HG03175 (cell line): ENCODE data around the gene HECW1.
"Not testable (repeated sequence)": the region's sequence is repeated elsewhere in the genome, so short reads cannot be mapped to it uniquely, and the experiment has no call there.

ENCODE experiments used
- ATAC-seq: cut with Tn5 transposase; IDR thresholded peaks from one replicate; pipeline ENCODE4 v1.9.1; 2021; ENCODE audit warnings: mild to moderate bottlenecking, moderate library complexity; ENCODE audit not compliant: unreplicated experiment

HECW1 gene

GRCh38 chr7:43560742-43561330 is 448.4 kb downstream of the HECW1 start:
- ATAC-seq = no peak

- ATAC-seq = no peak
Observed at GRCh38 chr7:43562383-43562782, 449.9 kb downstream of the HECW1 start.

DNA sequence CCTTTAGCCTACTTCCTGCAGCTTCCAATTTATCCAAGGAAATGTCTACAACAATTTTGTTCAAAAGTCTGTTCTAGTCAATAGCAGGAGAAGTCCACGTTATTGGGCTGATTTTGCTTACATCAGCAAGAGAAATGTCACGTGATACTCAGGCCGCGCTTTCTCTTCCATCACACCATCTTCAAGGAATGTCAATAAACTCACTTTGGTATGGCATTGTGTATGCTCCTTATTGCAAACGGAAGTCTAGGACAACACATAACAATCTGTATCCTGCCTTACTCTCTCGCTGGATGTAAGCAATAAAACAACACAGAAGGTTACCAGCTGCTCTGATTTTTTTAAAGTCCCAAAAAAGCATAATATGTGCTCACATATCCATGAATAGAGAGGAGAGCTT is 453.3 kb downstream of the HECW1 start:
- ATAC-seq = no peak

- ATAC-seq = no peak
Observed at GRCh38 chr7:43568529-43568928, 456.1 kb downstream of the HECW1 start.

DNA sequence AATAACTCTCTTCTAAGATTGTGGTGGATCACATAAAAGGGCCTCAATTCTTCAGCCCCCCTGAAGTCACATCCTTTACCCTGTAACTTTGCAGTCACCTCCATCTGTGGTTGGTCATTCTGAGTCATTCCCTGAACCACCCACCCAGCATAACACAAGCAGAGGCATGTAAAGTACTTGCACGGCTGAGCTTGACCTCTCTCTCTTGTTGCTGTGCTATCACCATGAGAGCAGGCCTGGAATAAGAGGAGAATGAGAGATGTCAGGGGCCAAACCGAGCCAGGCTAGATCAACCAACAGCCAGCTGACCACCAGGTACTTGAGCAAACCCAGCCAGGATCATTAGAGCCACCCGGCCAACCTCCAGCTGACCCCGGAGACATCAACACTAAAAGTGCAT is 457.0 kb downstream of the HECW1 start:
- peak; percentile 67 for ATAC-seq

- no peak for ATAC-seq
Observed at GRCh38 chr7:43570688-43571365, 458.4 kb downstream of the HECW1 start.

DNA sequence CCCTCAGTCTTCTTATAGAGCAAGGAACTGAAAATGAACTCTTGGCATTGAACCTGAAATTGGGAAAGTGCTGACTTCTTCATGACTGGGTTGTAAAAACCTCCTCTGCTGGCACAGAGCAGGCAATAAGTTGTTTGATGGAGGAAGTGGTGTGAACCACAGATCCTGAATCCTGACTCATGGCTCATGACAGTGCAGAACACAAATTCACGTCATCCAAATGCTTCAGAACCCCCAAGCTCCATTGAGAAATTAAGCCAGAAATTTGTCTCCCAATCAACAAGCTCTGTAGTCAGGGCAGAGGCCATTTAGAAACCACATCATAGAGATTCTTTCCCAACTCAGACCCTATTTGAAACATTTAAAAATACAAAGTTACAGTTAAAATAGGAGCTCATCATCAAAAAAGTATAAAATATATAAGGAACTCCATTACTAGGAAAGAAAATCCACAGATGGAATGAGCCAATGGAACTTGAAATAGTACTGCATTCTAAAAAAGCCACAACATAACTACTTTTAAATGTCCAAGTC is 460.1 kb downstream of the HECW1 start:
- no peak for ATAC-seq

GRCh38 chr7:43573832-43574231 is 461.4 kb downstream of the HECW1 start:
- not testable (repeated sequence) for ATAC-seq

- no peak for ATAC-seq
Observed at GRCh38 chr7:43575506-43575905, 463.1 kb downstream of the HECW1 start.

DNA sequence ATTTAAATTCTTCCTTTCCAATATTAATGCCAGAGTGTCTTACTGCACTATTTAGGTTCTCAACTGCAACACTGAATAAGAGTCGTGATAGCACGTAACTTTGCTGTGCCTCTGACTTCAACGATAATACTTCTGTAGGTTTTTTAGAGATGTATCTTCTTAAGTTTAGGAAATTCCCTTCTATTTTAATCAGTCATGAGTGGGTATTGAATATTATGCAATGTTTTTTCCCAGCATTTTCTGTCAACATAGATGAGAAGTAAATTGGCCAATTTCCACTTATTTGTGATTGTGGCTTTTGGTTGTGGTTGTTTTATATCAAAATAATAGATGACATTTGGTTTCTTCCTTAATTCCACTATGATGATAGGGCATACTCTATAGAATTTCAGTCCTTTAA is 463.8 kb downstream of the HECW1 start:
- no peak for ATAC-seq

DNA sequence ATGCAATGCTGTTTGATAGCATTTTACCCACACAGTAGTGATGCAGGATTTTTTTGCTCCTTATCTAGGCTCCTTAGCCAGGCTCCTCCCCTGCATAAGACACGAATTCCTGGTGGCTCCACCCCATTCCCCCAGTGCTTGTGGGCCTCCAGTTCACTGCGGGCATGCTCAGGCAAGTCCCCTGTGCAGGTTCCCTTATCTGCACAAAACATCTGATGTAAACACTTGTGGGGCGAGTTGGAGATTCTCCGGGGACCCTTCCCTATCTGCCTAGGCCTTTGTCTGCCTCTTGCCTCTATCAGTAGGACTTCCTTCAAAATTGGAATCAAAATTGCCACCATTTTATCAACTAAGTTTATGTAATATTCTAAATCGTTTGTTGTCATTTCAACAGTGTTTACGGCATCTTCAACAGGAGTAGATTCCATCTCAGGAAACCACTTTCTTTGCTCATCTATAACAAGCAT is 465.1 kb downstream of the HECW1 start:
- ATAC-seq = no peak

DNA sequence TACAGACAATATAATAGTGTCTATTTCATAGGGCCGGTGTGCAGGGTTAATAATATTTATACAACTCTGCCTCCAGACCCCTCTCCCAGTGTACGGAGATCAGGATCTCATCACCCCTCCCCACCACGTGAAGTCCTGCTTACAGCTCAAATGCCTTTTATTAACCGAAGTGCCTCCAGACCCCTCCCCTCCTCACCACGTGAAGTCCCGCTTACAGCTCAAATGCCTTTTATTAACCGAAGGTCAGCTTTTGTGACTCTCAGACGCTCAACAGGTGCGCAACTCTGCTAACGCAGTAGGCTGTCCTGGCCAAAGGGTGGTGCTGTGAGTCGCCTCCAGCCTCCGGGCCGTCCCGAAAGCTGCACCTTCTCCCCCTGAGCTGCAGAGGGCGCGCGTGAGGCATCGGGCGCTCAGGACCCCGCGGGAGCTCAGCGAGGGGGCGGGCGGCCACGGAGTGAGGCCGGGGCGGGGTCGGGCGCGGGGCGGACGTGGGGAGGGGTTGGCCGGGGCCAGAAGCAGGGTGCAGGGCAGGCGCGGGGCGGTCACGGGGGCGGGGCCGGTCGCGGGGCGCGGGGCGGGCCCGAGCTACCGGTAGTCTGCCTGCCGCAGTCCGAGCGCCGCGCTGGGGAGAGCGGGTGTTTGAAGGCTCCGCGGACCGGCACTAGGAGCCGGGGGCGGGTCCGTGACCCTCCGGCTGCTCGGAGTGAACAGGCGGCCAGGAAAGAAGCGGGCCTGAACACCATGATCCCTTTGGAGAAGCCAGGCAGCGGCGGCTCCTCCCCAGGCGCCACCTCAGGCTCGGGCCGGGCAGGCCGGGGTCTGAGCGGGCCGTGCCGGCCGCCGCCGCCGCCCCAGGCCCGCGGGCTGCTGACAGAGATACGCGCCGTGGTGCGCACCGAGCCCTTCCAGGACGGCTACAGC is 470.3 kb downstream of the HECW1 start, which contains the start of gene STK17A:
TSS of gene STK17A (plus strand) at position 606 of the 921 bp plus-strand sequence. CDS start at position 742, 136 bp downstream.
- ATAC-seq = peak; percentile 74

DNA sequence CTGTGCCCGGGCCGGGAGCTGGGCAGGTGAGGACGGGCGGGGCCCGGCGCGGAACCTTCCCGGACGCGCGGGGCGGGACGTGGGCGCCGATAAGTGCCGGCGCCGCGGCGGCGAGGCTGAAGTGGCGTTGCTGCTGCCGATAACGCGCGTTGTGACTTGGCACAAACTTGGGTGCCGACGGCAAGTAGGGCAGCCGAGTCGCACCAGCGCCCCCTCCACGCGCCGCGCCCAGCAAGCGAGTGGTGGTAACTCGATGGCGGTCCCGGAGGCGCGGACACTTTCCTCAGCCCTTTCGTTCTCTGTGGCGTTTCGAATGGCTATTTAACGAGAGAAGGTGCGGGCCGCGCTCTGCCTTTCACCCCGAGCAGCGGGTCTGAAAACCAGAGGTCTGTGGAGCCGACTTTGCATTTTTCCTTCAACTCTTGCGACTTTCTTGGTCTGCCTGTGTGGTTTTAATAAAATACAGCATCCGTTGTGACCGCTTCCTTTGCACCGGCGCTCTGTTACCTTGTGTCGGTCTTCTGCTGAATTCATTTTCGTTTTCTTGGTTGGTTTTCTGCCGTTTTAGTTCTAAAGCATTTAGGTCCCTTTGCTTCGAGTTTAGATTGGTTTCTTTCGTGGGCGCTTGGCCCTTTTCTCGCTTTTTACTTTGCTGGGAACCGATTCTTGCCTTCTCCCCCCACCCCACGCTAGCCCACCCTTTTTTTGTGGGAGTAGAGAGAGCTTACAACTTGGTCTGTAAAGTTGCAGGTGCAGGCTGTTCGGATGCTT is 471.2 kb downstream of the HECW1 start:
- ATAC-seq = peak; percentile 29

GRCh38 chr7:43584195-43584586 is 471.7 kb downstream of the HECW1 start:
- ATAC-seq = no peak

- not testable (repeated sequence) for ATAC-seq
Observed at GRCh38 chr7:43584733-43585132, 472.3 kb downstream of the HECW1 start.

DNA sequence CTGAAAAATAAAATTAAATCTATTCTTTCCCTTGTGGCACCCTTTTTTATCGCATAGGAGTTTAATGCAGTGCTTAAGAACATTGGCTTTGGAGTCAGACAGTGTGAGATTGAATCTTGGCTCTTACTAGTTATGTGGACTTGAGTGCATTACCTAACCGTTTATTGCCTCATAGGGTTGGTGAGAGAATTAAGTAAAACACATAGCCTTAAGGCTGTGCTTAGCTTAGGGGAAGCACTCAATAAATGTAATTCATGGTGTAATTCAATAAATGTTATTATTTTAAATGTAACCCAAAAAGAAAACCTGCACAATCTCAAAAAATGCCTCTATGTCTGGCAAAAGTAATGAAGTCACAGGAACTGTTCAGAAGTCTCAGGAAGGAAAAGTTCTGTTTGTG is 473.1 kb downstream of the HECW1 start:
- ATAC-seq = no peak

DNA sequence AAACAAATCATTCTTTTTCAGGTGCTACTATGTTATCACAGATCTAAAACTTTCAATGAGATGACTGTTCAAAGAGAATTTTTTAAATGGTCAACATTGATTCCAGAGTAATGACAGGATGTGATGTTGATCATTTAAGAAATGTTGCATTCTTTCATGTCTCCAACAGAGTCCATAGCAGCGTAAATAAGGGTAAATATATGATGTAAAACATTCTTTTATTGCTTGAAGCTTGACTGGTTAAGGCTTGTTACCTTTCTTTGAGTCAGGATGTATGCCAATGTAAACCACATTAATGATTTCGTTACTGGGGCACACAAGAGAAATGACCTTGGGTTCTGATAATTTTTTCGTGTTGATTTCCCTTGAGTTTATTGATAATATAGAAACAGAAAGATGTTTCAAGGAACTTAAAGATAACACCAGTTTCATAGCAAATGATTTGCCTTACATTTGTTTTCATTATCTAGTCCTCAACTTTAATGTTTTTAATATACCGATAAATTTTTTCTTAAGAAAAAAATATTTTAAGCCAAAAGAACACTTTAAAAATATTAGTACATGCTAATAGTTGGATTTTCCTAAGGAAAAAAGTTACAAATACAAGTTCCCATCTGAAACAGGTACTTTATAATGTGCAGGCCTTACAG is 473.9 kb downstream of the HECW1 start:
- ATAC-seq = no peak

DNA sequence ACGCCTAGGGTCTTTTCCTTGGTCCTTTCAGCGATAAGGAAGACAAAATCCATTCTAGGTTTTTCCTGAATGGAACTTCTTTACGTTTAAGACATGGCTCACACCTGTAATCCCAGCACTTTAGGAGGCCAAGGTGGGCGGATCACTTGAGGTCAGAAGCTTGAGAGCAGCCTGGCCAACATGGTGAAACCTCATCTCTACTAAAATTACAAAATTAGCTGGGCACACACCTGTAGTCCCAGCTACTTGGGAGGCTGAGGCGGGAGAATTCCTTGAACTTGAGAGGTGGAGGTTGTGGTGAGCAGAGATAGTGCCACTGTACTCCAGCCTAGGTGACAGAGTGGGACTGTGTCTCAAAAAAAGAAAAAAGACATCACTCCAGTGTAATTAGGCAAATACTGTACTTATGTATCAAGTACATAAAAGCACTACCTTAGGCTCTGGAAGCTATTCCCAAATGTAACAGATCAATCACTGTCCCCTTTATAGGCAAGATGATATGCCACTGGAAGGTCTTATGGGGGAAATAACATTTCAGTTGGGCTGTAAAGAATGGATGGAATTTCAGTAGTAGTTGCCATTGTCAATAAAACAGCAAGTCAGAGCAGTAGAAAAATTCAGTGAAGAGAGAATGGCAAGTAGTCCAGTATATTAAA is 476.2 kb downstream of the HECW1 start:
- ATAC-seq = no peak

DNA sequence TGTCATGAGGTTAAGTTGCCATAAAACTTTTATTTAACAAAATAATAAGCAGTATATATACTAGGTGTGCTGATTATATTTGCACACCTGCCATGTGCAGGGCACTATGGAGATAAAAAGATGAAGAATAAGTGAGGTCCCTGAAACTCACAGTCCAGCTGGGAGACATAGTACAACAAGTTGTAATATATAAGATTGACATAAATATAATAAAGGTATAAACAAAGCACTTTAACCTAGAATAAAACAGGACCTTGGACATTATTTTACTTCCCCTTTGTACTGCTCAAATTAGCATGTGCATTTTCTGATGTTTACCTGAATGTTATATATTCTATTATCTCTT is 476.7 kb downstream of the HECW1 start:
- no peak for ATAC-seq

- ATAC-seq = no peak
Observed at GRCh38 chr7:43589728-43590127, 477.3 kb downstream of the HECW1 start.
